Stimulated activated CD8-positive, alpha-beta memory T cell treated with anti-CD3 and anti-CD28 coated beads, Interleukin-12 subunit alpha, Interleukin-12 subunit beta, amount 100 ng/mL, for 4 hours (primary cell): ENCODE measurements around the gene SLC30A9.

Experiments
- DNase-seq: peaks from one replicate; pipeline ENCODE4 v3.0.0-alpha.2; 2020; ENCODE audit warnings: low read depth

SLC30A9 gene

DNA sequence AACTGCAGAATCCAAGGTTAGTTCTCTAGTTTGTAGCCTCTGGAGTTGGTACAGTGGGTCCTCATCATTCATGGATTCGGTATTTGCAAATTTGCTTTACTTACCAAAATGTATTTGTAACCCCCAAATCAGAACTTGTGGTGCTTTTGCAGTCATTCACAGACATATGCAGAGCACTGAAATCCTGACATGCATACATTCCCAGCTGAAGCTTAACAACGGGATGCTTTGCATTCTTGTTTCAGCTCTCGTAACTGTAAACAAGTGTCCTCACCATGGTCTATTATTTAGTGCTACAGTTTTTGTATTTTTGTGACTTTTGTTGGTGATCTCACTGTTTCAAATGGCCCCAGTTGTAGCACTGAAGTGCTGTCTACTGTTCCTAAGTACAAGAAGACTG is 146.0 kb downstream of the SLC30A9 start:
- DNase-seq: no peak
